PC-9 (cell line): Measurements from ENCODE around the gene ATP2B2. TPM values are rescaled to one million over a fixed set of nuclear protein-coding genes. Genes with fewer than 3 reads are reported as not detected.

Experiments
- BruUV-seq: library from RNA; stranded (reverse); fragments of 400-500 nt; replicated peaks from 2 replicates; lab custom pipeline; 2021; lab: Mats Ljungman, UMichigan
- CTCF ChIA-PET: fragments of 300-600 bp; sonication (Branson Sonifier 250); formaldehyde crosslinking; loops from one replicate; lab custom pipeline; 2022; ENCODE audit warnings: antibody characterized with exemption; lab: Charles Lee
- POLR2A ChIA-PET: fragments of 300-600 bp; sonication (Branson Sonifier 250); formaldehyde crosslinking; loops from one replicate; lab custom pipeline; 2022; ENCODE audit warnings: antibody characterized with exemption; ENCODE audit not compliant: unreplicated experiment; lab: Charles Lee
- DNase-seq, 2 experiments: peaks; one replicate each; pipeline versions ENCODE4 v3.0.0 to v3.0.0-alpha.2; 2015 to 2022; ENCODE audit warnings: mixed read lengths in 1 of 2
- H2AFZ ChIP-seq: fragments of 200-600 bp; sonication (generic); 2 replicates; pipeline ENCODE4 v1.8.1; 2017; ENCODE audit warnings: antibody characterized with exemption
- H3F3A ChIP-seq: fragments of 200-600 bp; sonication (generic); 2 replicates; pipeline ENCODE4 v1.8.1; 2017; ENCODE audit warnings: antibody characterized with exemption, mild to moderate bottlenecking, low read depth; ENCODE audit not compliant: insufficient read depth
- H3K27ac ChIP-seq: fragments of 200-600 bp; sonication (generic); 2 replicates; pipeline ENCODE4 v1.6.1; 2016; ENCODE audit warnings: mixed run types
- H3K27me3 ChIP-seq: fragments of 200-600 bp; sonication (generic); 2 replicates; pipeline ENCODE4 v1.6.1; 2016; ENCODE audit warnings: low read depth, mixed run types; ENCODE audit not compliant: insufficient read depth
- H3K36me3 ChIP-seq: fragments of 200-600 bp; sonication (generic); 2 replicates; pipeline ENCODE4 v1.6.1; 2016; ENCODE audit warnings: low read depth, mixed run types
- H3K4me1 ChIP-seq: fragments of 200-600 bp; sonication (generic); replicated peaks from 2 replicates; pipeline ENCODE4 v1.6.1; 2016; ENCODE audit warnings: mixed run types; ENCODE audit not compliant: insufficient read depth
- H3K4me2 ChIP-seq: fragments of 200-600 bp; sonication (generic); 2 replicates; pipeline ENCODE4 v1.6.1; 2017; ENCODE audit warnings: mixed run types
- H3K4me3 ChIP-seq: fragments of 200-600 bp; sonication (generic); 2 replicates; pipeline ENCODE4 v1.6.1; 2016; ENCODE audit warnings: mixed run types
- H3K79me2 ChIP-seq: fragments of 200-600 bp; sonication (generic); 2 replicates; pipeline ENCODE4 v1.6.1; 2017; ENCODE audit warnings: low read depth, mixed run types
- H3K9me2 ChIP-seq: fragments of 200-600 bp; sonication (generic); 2 replicates; pipeline ENCODE4 v1.8.1; 2017; ENCODE audit warnings: mild to moderate bottlenecking; ENCODE audit not compliant: insufficient read depth
- H3K9me3 ChIP-seq: fragments of 200-600 bp; sonication (generic); 2 replicates; pipeline ENCODE4 v1.8.1; 2016; ENCODE audit warnings: low read depth; ENCODE audit not compliant: insufficient read depth
- H4K20me1 ChIP-seq: fragments of 200-600 bp; sonication (generic); 2 replicates; pipeline ENCODE4 v1.8.1; 2017; ENCODE audit not compliant: insufficient read depth
- CTCF ChIP-seq: fragments of 200-600 bp; sonication (generic); conservative IDR thresholded peaks from 2 replicates; pipeline ENCODE4 v1.6.1; 2017; ENCODE audit warnings: mixed run types, antibody characterized with exemption, mild to moderate bottlenecking, moderate library complexity
- EZH2 ChIP-seq: fragments of 200-600 bp; sonication (generic); IDR thresholded peaks from 2 replicates; pipeline ENCODE4 v1.8.0; 2017; ENCODE audit warnings: antibody characterized with exemption, low read depth
- intact Hi-C: fragments of 100-400 bp; cut with micrococcal nuclease; formaldehyde crosslinking; loops from one replicate; pipeline ENCODE4 v1.10.0; 2022; ENCODE audit not compliant: unreplicated experiment
- total RNA-seq: library from RNA; stranded (reverse); gene quantifications from 2 replicates; pipeline ENCODE4 v1.2.3, GENCODE V29; 2021

Gene ATP2B2
- total RNA-seq, 1 experiment from 2014 or later, result not detected

- no peak overlapping the region for H3K27ac ChIP-seq
- H3K4me2 ChIP-seq, result no peak overlapping the region
- ChIA-PET POLR2A (interaction anchor here (0.6 kb wide), 1 partner anchor 415 kb away, joined by 3 read pairs; the partner anchor contains the start of gene BRK1), CTCF (no interaction called here)
- no peaks in the 10 kb centered on the region for H3F3A ChIP-seq
- DNase-seq, result no peak
- no peaks in the 10 kb centered on the region for H3K36me3 ChIP-seq
- no peaks in the 10 kb centered on the region for H3K9me3 ChIP-seq
- no peaks in the 10 kb centered on the region for H3K4me1 ChIP-seq
- H3K9me2 ChIP-seq, result no peaks in the 10 kb centered on the region
- peaks cover 88% of the 10 kb centered on the region for H3K27me3 ChIP-seq
- no peak overlapping the region for H3K4me3 ChIP-seq
- no peaks in the 10 kb centered on the region for H3K79me2 ChIP-seq
- intact Hi-C loops, result no loop called here
- no peak overlapping the region for H2AFZ ChIP-seq
- no peak for TF ChIP-seq EZH2
- no peak for TF ChIP-seq CTCF
- BruUV-seq, result no TSS peak
- no peaks in the 10 kb centered on the region for H4K20me1 ChIP-seq
Measured at GRCh38 chr3:10531031-10531430, 25.6 kb upstream of the ATP2B2 start.

DNA sequence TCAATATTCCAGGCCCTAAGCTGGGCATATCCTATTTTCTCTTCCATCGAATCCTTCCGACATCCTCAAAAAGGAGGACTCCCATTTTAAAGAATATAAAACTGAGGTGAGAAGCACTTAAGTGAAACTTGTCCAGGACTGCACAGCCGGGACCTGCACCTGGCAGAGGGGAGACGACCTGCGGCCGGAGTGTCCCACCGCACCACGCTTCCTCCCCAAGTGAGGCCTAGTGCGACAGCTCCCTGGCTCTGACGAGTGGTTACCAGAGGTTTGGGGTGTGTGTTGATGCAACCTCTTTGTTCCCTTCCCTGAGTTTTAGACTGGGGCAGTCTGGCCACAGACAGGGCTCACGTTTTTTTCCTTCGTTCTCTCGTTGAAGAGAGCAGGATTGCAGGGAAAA, 24.9 kb upstream of the ATP2B2 start:
- Histone ChIP-seq H3K4me2 (no peak overlapping the region), H4K20me1 (no peaks in the 10 kb centered on the region), H3K27me3 (peaks cover 94% of the 10 kb centered on the region), H2AFZ (no peak overlapping the region), H3K9me2 (no peaks in the 10 kb centered on the region), H3F3A (no peaks in the 10 kb centered on the region), H3K4me1 (no peaks in the 10 kb centered on the region), H3K79me2 (no peaks in the 10 kb centered on the region), H3K36me3 (no peaks in the 10 kb centered on the region), H3K9me3 (no peaks in the 10 kb centered on the region), H3K27ac (no peak overlapping the region), H3K4me3 (no peak overlapping the region)
- CTCF ChIA-PET, result no interaction called here
- no TSS peak for BruUV-seq
- DNase-seq, result no peak
- intact Hi-C loops, result no loop called here
- POLR2A ChIA-PET, result interaction anchor here (0.6 kb wide), 1 partner anchor 415 kb away, joined by 3 read pairs; the partner anchor contains the start of gene BRK1
- no peak for TF ChIP-seq EZH2
- TF ChIP-seq CTCF, result no peak

GRCh38 chr3:10529809-10530208, 24.4 kb upstream of the ATP2B2 start:
- no peak overlapping the region for H3K4me3 ChIP-seq
- no peaks in the 10 kb centered on the region for H3K36me3 ChIP-seq
- ChIA-PET CTCF (no interaction called here), POLR2A (no interaction called here)
- TF ChIP-seq EZH2 (no peak), CTCF (no peak)
- no peak overlapping the region for H3K4me2 ChIP-seq
- H3K27ac ChIP-seq, result no peak overlapping the region
- H3F3A ChIP-seq, result no peaks in the 10 kb centered on the region
- H3K9me3 ChIP-seq, result no peaks in the 10 kb centered on the region
- H2AFZ ChIP-seq, result no peak overlapping the region
- no TSS peak for BruUV-seq
- H3K79me2 ChIP-seq, result no peaks in the 10 kb centered on the region
- no peaks in the 10 kb centered on the region for H3K4me1 ChIP-seq
- peaks cover 98% of the 10 kb centered on the region for H3K27me3 ChIP-seq
- intact Hi-C loops, result no loop called here
- H4K20me1 ChIP-seq, result no peaks in the 10 kb centered on the region
- DNase-seq, result no peak
- no peaks in the 10 kb centered on the region for H3K9me2 ChIP-seq
